CD4-positive, alpha-beta T cell treated with Interleukin-6 at 100 ng/mL for 8 hours (primary cell): ENCODE measurements around the gene SFXN5.
"Not testable (repeated sequence)": the region's sequence is repeated elsewhere in the genome, so short reads cannot be mapped to it uniquely, and the experiment has no call there.

Source experiments
- DNase-seq: peaks from one replicate; pipeline ENCODE4 v3.0.0-alpha.2; 2020; ENCODE audit warnings: mixed read lengths, low spot score

The SFXN5 gene

GRCh38 chr2:73078457-73079411, 7.2 kb upstream of the SFXN5 start:
- DNase-seq: no peak

DNA sequence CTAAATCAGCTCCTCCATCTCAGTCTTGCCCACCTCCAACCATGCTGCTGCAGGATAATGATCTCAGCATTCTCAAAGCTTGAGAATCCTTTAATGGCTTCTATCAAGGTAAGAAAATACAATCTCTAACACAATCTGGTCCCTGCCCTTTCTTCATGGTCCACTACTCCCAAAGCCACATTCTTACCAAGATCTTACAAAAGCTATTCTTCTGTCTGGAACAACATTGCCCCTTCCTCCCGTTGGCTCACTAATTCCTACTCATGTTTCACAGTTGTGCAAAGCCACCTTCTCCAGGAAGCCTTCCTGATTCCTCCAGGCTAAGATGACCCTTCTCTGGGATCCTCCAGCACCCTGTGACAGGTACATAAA, 5.9 kb upstream of the SFXN5 start:
- DNase-seq: no peak

- DNase-seq: no peak
Observed at GRCh38 chr2:73076701-73077423, 5.3 kb upstream of the SFXN5 start.

GRCh38 chr2:73075477-73076373, 4.2 kb upstream of the SFXN5 start:
- DNase-seq: no peak

GRCh38 chr2:73074110-73075069, 2.9 kb upstream of the SFXN5 start:
- DNase-seq: no peak

GRCh38 chr2:73072416-73072815, 904 bp upstream of the SFXN5 start:
- no peak for DNase-seq

DNA sequence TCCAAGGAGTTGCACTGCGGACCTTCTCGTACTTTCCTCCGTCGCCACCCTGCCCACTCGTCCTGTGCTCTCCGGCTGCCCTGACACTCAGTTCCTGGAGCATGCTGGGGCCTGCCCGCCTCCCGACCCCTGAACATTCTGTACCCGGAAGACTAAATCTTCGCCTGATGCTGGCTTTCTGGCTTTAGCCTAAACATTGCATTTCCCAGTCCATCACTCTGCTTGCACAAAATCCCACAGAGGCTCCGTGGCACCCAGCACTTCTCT, 550 bp upstream of the SFXN5 start:
- no peak for DNase-seq

DNA sequence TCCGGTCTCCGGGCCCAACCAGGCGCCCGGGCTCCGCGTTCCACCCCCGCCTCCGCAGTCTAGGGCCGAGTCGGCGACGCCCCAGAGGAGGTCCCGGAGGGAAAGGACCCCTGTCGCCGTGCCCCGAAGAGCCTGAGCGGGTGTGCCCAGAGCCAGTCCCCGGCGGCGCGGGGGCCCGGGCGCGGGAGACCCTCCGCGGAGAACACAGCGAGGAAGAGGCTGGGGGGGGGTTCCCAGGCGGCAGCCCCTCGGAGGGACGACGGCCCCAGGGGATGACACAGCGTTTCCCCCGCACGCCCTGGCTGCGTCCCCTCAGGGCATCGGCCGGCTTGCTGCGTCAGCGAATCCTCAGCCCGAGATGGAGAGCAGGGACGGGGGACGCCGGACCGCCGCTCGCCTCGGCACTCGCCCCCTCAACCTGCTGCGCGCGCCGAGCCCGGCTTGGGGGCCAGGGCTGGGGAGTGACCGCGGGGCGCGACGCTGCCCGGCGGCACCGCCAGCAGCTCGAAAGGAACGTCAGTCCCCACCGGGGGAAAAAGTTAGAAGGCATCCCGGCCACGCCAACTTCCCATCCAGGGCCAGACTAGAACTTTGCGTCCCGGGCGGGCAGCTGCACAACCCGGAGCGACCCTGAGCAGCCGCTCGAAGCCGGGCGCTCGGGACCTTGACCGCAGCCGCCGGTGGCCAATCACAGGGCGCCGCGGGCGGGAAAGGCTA, 711 bp downstream of the SFXN5 start:
- DNase-seq: no peak

DNA sequence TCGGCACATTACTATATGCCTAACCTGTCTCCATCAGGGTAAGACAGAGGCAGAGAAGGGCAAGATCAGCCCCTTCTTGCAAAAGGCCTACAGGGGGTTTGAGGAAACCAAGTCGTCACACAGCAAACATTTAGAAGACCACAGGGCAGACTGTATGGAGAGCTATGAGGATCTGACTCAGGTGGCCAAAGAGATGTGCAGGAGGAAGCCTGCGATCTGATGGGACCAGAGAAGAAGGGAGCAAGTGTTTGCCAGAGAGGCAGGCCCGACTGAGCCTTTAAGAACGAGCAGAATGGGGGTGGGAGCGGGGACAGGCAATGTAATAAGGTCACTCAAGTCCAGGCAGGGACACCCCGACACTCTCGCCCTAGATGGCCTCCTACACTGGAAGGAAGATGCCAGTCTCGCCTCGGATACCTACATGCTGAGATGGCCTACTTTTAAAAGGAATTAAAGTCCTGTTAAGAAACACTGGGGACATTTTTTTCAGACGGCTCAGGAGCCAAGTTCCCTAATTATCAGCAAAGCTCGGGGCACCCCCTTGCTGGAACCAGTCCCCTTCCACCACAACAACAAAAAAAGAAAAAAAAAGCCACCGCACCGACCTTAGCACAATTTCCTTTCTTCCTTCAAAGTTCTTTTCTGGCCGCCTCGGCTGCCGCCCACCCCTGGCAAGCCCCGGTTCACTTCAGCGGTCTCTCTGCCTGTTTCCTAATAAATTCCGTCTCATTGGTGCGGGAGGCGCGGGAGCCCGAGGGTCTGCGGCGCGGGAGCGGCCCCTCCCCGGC, 1.5 kb downstream of the SFXN5 start:
- DNase-seq: no peak

GRCh38 chr2:73069041-73069854, 2.3 kb downstream of the SFXN5 start:
- no peak for DNase-seq

DNA sequence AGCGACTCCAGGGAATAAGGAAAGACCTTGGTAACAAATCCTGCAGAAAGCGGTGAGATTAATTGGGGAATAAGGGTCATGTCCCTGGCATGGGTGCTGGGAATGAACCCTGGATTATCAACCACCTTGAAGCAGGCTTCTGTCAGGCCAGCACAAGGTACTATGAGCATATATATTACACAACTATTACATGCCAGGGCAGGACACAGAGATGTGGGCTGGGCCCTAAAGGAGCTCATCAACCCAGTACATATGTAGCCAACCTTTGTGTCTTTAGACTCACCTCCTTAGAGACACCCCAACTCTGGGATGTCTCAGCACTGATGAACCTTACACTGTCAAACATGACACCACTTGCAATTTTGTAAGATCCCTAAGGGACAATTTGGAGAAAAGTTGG, 3.4 kb downstream of the SFXN5 start:
- no peak for DNase-seq

DNA sequence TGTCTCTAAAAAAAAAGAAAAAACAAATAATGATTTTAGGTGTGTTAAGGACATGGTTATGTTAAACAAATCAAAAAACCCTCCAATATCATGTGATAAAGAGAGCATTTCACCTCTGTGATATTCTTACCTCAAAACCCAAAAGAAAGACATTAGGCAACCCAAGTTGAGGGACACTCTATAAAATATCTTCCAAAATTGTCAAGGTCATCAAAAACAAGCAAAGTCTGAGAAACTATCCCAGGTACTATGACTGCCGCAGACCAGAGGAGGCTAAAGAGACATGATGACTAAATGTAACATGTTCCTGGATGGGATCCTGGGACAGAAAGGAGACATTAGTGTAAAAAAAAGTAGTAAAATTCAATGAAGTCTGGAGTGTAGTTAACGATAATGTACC, 4.5 kb downstream of the SFXN5 start:
- DNase-seq: no peak

GRCh38 chr2:73065070-73065469, 6.4 kb downstream of the SFXN5 start:
- not testable (repeated sequence) for DNase-seq

DNA sequence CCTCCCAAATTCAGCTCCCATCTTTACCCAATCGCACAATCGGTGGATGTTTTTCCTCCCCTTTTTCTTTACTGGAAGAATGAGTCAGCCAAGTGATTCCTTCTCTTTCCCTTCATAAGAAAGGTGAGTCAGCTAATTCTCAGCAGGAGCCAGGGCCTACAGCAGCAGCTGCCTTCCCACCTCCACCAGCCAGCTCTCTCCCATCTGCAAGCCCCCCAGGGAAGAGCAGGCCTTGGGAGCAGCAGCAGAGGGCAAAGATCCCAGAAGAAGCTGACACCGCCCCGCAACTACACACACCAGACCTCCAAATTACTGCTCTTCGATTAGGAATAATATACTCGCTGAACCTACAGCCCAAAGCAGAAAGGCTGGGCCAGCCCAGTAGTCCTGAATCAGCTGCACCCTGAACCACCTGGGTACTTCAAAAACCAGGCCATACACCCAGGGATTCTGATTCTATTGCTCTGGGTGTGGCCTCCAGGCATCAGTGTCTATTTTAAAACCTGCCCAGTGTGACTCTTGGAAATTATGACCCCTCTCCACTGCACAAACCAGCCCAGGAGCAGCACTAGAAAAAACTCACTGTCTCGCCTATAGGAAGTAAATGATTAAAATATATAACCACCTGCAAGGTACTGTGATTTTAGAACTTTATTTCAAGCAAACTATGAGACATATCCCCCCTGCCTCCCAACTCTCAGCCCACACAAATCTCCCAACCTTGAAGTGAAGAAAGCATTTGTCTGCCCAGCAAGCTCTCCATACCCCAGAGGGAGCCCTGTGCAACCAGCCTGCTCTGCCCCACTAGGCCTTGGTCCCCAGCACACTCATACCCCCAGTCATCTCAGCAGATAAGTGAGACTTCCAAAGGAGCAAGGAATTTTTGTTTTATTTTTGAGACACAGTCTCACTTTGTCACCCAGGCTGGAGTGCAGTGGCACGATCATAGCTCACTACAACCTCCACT, 7.3 kb downstream of the SFXN5 start:
- DNase-seq: no peak

DNA sequence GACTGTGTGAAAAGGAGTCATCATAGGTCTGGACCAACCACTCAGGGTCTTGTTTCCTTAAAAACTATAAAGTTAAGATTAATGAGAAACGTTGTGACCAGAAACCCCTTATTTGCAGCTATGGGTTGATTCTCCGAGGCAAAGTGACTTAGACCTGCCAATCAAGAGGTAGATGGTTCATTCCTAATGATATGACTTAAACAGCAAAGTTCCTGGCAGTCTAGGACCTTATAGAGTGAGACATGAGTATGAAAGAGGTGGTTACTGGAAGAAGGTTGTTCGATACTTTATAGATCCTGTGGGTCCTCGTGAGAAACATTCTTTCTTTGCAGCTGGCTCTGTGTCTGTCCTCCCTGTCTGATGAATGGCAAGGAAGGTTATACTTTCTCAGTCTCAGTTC, 8.0 kb downstream of the SFXN5 start:
- no peak for DNase-seq

DNA sequence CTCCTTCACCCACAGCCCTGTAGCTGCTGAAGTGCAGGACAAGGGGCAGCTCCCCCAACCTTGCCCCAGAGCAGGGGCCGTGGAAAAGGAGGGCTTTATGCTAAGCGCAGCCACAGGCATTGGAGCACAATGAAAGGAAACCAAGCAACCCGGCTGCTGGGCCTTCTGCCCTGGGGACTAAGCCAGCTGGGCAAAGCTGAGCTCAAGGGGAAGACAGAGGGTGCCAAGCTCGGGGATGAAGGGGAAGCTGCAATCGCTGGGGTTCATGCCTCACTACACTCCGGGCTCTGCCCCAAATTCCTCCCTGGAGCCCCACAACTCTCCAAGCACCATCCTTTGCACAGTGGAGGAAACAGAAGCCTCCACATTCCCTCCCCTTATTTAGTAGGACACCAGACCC, 12.4 kb downstream of the SFXN5 start:
- DNase-seq: no peak

DNA sequence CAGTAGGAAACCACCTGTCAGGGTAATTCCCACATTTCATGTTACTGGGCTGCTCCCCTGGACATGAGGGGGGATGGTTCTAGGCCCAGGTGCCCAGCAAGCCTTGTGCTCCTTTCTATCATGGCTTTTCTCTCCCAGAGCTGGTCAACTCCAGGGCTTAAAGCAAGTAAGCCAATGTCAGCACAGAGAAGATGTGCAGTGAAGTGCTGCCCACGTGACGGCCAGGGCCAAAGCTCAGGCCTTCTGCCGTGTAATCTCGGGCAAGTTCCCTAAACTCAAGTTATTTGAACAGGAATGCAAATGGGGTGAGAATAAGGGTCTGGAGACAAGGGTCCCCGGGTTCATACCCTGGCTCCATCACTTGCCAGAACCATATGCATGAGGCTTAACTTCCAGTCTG, 16.5 kb downstream of the SFXN5 start:
- DNase-seq: no peak
